ENCODE measurements around the gene HSPG2. TPM values are rescaled to one million over a fixed set of nuclear protein-coding genes. Genes with fewer than 3 reads are reported as not detected.

The HSPG2 gene
- polyA plus RNA-seq, 1 donor from 2014 or later: 0.79 TPM

DNA sequence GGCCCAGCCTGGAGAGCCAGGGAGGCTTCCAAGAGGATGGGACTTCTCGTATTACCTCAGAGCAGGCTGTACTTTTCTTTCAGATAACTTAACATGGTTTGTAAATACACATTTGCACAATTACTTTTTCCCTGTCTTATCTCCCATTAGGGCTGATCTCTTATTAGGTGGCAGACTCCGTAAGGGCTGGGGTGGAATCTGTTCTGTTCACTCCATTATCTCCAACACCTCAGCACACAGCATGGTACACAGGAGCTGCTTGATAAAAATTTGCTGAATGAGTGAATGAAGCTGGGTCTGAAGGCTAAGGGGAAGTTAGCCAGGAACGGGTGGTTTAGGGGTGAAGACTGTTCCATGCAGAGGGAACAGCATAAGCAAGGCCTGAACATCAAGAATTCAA lies 76.1 kb downstream of the HSPG2 start:
- Histone ChIP-seq H3F3A (ENCODE audit: insufficient read depth, low read length, poor library complexity, severe bottlenecking) (no peaks in the 10 kb centered on the region), H3K9ac (ENCODE audit: low read length) (no peak overlapping the region), H4K20me1 (ENCODE audit: insufficient read depth) (no peaks in the 10 kb centered on the region), H3K4me2 (ENCODE audit: low read length) (no peak overlapping the region), H3K4me3 (ENCODE audit: low read length) (no peak overlapping the region), H3K27me3 (ENCODE audit: insufficient read depth, low read depth, low read length) (no peaks in the 10 kb centered on the region), H3K27ac (ENCODE audit: low read length) (no peak overlapping the region), H2AFZ (ENCODE audit: low read depth, low read length) (no peak overlapping the region), H3K36me3 (ENCODE audit: insufficient read depth, low read length) (no peaks in the 10 kb centered on the region), H3K79me2 (replicated peaks; ENCODE audit: insufficient read depth, low read length) (no peaks in the 10 kb centered on the region), H3K9me3 (ENCODE audit: low read length) (no peaks in the 10 kb centered on the region), H3K9me2 (ENCODE audit: insufficient read depth, low read length) (no peaks in the 10 kb centered on the region)
- TF ChIP-seq POLR2AphosphoS5 (IDR thresholded peaks at IDR 0.05): no peak
- TF ChIP-seq RAD21 (conservative IDR thresholded peaks at IDR 0.05): no peak
- TF ChIP-seq EP300 (conservative IDR thresholded peaks at IDR 0.05; ENCODE audit: poor library complexity, severe bottlenecking): no peak
- TF ChIP-seq, protein P1, sequence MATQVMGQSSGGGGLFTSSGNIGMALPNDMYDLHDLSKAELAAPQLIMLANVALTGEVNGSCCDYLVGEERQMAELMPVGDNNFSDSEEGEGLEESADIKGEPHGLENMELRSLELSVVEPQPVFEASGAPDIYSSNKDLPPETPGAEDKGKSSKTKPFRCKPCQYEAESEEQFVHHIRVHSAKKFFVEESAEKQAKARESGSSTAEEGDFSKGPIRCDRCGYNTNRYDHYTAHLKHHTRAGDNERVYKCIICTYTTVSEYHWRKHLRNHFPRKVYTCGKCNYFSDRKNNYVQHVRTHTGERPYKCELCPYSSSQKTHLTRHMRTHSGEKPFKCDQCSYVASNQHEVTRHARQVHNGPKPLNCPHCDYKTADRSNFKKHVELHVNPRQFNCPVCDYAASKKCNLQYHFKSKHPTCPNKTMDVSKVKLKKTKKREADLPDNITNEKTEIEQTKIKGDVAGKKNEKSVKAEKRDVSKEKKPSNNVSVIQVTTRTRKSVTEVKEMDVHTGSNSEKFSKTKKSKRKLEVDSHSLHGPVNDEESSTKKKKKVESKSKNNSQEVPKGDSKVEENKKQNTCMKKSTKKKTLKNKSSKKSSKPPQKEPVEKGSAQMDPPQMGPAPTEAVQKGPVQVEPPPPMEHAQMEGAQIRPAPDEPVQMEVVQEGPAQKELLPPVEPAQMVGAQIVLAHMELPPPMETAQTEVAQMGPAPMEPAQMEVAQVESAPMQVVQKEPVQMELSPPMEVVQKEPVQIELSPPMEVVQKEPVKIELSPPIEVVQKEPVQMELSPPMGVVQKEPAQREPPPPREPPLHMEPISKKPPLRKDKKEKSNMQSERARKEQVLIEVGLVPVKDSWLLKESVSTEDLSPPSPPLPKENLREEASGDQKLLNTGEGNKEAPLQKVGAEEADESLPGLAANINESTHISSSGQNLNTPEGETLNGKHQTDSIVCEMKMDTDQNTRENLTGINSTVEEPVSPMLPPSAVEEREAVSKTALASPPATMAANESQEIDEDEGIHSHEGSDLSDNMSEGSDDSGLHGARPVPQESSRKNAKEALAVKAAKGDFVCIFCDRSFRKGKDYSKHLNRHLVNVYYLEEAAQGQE (IDR thresholded peaks at IDR 0.05; ENCODE audit: borderline replicate concordance): no peak
- no peak for TF ChIP-seq EZH2 (IDR thresholded peaks at IDR 0.05; ENCODE audit: borderline replicate concordance, insufficient read depth, low read length, poor library complexity, severe bottlenecking)
- TF ChIP-seq, protein P2, sequence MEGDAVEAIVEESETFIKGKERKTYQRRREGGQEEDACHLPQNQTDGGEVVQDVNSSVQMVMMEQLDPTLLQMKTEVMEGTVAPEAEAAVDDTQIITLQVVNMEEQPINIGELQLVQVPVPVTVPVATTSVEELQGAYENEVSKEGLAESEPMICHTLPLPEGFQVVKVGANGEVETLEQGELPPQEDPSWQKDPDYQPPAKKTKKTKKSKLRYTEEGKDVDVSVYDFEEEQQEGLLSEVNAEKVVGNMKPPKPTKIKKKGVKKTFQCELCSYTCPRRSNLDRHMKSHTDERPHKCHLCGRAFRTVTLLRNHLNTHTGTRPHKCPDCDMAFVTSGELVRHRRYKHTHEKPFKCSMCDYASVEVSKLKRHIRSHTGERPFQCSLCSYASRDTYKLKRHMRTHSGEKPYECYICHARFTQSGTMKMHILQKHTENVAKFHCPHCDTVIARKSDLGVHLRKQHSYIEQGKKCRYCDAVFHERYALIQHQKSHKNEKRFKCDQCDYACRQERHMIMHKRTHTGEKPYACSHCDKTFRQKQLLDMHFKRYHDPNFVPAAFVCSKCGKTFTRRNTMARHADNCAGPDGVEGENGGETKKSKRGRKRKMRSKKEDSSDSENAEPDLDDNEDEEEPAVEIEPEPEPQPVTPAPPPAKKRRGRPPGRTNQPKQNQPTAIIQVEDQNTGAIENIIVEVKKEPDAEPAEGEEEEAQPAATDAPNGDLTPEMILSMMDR (IDR thresholded peaks at IDR 0.05; ENCODE audit: poor library complexity, severe bottlenecking): no peak
- TF ChIP-seq SMC3 (conservative IDR thresholded peaks at IDR 0.05; ENCODE audit: poor library complexity): no peak
- no peak for TF ChIP-seq TAF1 (IDR thresholded peaks at IDR 0.05; ENCODE audit: low read depth)
- TF ChIP-seq MXI1 (conservative IDR thresholded peaks at IDR 0.05; ENCODE audit: poor library complexity, severe bottlenecking): no peak

DNA sequence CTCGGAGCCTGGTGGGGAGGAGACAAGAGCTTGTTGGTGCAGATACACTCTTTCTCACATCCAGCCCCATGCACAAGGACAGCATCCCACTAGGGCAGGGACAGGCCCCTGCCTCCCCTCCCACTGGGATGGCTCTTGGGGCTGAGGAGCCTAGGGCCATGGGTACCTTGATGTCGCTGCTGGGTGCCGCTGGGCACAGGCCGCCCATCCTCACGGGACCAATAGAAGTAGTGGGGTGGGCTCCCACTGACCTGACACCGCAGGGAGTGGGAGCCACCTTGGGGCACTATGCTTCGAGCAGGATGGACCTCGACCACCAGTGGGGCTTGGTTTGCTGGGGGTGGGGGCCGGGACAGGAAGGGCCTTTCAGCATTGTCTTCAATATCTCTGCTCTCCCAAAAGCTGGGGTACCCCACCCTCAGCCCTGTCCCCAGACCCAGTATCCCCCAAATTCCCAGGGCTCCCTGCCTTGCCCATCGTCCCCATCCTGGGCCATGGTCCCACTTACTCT lies 77.4 kb downstream of the HSPG2 start:
- no peak overlapping the region for H2AFZ ChIP-seq (ENCODE audit: low read depth, low read length)
- H3K9ac ChIP-seq (ENCODE audit: low read length): no peak overlapping the region
- H3K79me2 ChIP-seq (replicated peaks; ENCODE audit: insufficient read depth, low read length): no peaks in the 10 kb centered on the region
- H3K9me2 ChIP-seq (ENCODE audit: insufficient read depth, low read length): no peaks in the 10 kb centered on the region
- H3K4me2 ChIP-seq (ENCODE audit: low read length): no peak overlapping the region
- no peaks in the 10 kb centered on the region for H3K27me3 ChIP-seq (ENCODE audit: insufficient read depth, low read depth, low read length)
- TF ChIP-seq EP300 (conservative IDR thresholded peaks at IDR 0.05; ENCODE audit: poor library complexity, severe bottlenecking) (no peak), MXI1 (conservative IDR thresholded peaks at IDR 0.05; ENCODE audit: poor library complexity, severe bottlenecking) (no peak), SMC3 (conservative IDR thresholded peaks at IDR 0.05; ENCODE audit: poor library complexity) (no peak), TAF1 (IDR thresholded peaks at IDR 0.05; ENCODE audit: low read depth) (no peak), EZH2 (IDR thresholded peaks at IDR 0.05; ENCODE audit: borderline replicate concordance, insufficient read depth, low read length, poor library complexity, severe bottlenecking) (no peak)
- TF ChIP-seq, protein P1 (IDR thresholded peaks at IDR 0.05; ENCODE audit: borderline replicate concordance): no peak
- TF ChIP-seq, protein P2 (IDR thresholded peaks at IDR 0.05; ENCODE audit: poor library complexity, severe bottlenecking): no peak
- H4K20me1 ChIP-seq (ENCODE audit: insufficient read depth): no peaks in the 10 kb centered on the region
- no peaks in the 10 kb centered on the region for H3F3A ChIP-seq (ENCODE audit: insufficient read depth, low read length, poor library complexity, severe bottlenecking)
- H3K9me3 ChIP-seq (ENCODE audit: low read length): no peaks in the 10 kb centered on the region
- no peak overlapping the region for H3K4me3 ChIP-seq (ENCODE audit: low read length)
- no peak overlapping the region for H3K27ac ChIP-seq (ENCODE audit: low read length)
- no peaks in the 10 kb centered on the region for H3K36me3 ChIP-seq (ENCODE audit: insufficient read depth, low read length)

All from neural cell (in vitro differentiated cells).